Esophagus (tissue), 2 donors: Measurements from ENCODE around the gene SVIL. TPM values are rescaled to one million over a fixed set of nuclear protein-coding genes. Genes with fewer than 3 reads are reported as not detected.

Experiments used
- H3K27ac ChIP-seq, 2 donors: one replicate each; pipeline ENCODE4 v1.5.1; 2013; ENCODE audit warnings: low read depth in 2 of 2, mild to moderate bottlenecking in 2 of 2, inconsistent platforms in 1 of 2, low read length in 1 of 2, moderate library complexity in 1 of 2
- H3K27me3 ChIP-seq, 2 donors: one replicate each; pipeline ENCODE4 v1.6.1; 2013; ENCODE audit warnings: low read length in 2 of 2, control low read depth in 1 of 2, mild to moderate bottlenecking in 1 of 2; ENCODE audit not compliant: insufficient read depth in 2 of 2, control insufficient read depth in 1 of 2
- H3K36me3 ChIP-seq, 2 donors: one replicate each; pipeline ENCODE4 v1.6.1; 2013; ENCODE audit warnings: low read length in 1 of 2; ENCODE audit not compliant: control insufficient read depth in 2 of 2, insufficient read depth in 2 of 2
- H3K4me1 ChIP-seq, 2 donors: one replicate each; pipeline ENCODE4 v1.6.1; 2013; ENCODE audit warnings: low read length in 1 of 2; ENCODE audit not compliant: control insufficient read depth in 2 of 2, insufficient read depth in 2 of 2
- H3K4me3 ChIP-seq, 2 donors: one replicate each; pipeline ENCODE4 v1.5.1; 2013; ENCODE audit warnings: low read length in 2 of 2, mild to moderate bottlenecking in 2 of 2, low read depth in 1 of 2, moderate library complexity in 1 of 2
- H3K9me3 ChIP-seq, 2 donors: one replicate each; pipeline ENCODE4 v1.6.1; 2013; ENCODE audit warnings: mild to moderate bottlenecking in 2 of 2, low read depth in 1 of 2, low read length in 1 of 2, moderate library complexity in 1 of 2; ENCODE audit not compliant: control insufficient read depth in 2 of 2, insufficient read depth in 1 of 2
- WGBS, 2 donors: extraction: QIAGEN DNeasy Blood & Tissue Kit; methylation state at CpG; one replicate each; pipeline ENCODE4 v1.1.7; 2013; 5-methylcytosine and 5-hydroxymethylcytosine counted together
- polyA plus RNA-seq, 2 donors: library from polyadenylated mRNA; stranded (reverse); fragments of 200-250 nt; gene quantifications; one replicate each; pipeline ENCODE4 v1.2.3, GENCODE V29; 2013
- donor health status: healthy with polysubstance abuse.
- donor health status: Bipolar disorder and iron deficiency.

SVIL gene
- polyA plus RNA-seq, 2 donors, result 22.3 to 35.2 TPM

GRCh38 chr10:29420744-29421143, 214.0 kb downstream of the SVIL start:
- H3K4me3 ChIP-seq, result no peak overlapping the region
- H3K27ac ChIP-seq, result no peak overlapping the region
- H3K4me1 ChIP-seq, result no peaks in the 10 kb centered on the region
- H3K9me3 ChIP-seq, result no peaks in the 10 kb centered on the region
- 94 to 96% methylated on average over 4 of the region's 4 CpGs for WGBS, 2 donors
- peaks cover 8 to 12% of the 10 kb centered on the region in 2 donors for H3K36me3 ChIP-seq
- no peaks in the 10 kb centered on the region for H3K27me3 ChIP-seq

- no peaks in the 10 kb centered on the region for H3K4me1 ChIP-seq
- no peak overlapping the region for H3K27ac ChIP-seq
- 95 to 96% methylated on average over 3 of the region's 3 CpGs for WGBS, 2 donors
- H3K4me3 ChIP-seq, result no peak overlapping the region
- H3K9me3 ChIP-seq, result no peaks in the 10 kb centered on the region
- H3K36me3 ChIP-seq, result peaks cover 8 to 12% of the 10 kb centered on the region in 2 donors
- H3K27me3 ChIP-seq, result no peaks in the 10 kb centered on the region
Measured at GRCh38 chr10:29417324-29417723, 217.4 kb downstream of the SVIL start.

GRCh38 chr10:29415876-29416275, 218.9 kb downstream of the SVIL start:
- H3K36me3 ChIP-seq, result no peaks in the 10 kb centered on the region
- no peaks in the 10 kb centered on the region for H3K27me3 ChIP-seq
- no peak overlapping the region for H3K4me3 ChIP-seq
- H3K4me1 ChIP-seq, result no peaks in the 10 kb centered on the region
- no peaks in the 10 kb centered on the region for H3K9me3 ChIP-seq
- WGBS, 2 donors, result 74% methylated on average over 2 of the region's 2 CpGs
- no peak overlapping the region for H3K27ac ChIP-seq

DNA sequence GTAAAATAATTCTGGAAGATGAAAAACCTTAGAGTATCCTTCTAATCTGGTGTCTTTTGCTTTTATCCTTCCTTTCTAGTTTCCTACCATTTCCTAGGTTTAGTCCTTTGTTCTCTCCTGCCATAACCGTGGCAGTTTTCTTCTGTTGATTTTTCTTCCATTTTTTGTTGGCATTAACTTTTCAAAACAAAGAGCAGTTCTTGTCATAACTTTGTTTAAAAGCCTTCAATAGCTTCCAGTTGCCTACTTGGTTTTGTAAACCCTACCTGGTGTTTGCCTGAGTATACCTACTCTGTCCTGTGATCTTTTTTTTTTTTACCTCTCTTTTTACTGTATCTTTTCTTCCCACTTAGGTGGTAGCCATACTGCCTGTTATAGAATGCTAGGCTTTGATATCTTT, 220.3 kb downstream of the SVIL start:
- Histone ChIP-seq H3K9me3 (no peaks in the 10 kb centered on the region), H3K27me3 (no peaks in the 10 kb centered on the region), H3K4me3 (no peak overlapping the region), H3K36me3 (no peaks in the 10 kb centered on the region), H3K4me1 (no peaks in the 10 kb centered on the region), H3K27ac (no peak overlapping the region)
- WGBS, 2 donors, result 22 to 30% methylated on average over 1 of the region's 1 CpG

DNA sequence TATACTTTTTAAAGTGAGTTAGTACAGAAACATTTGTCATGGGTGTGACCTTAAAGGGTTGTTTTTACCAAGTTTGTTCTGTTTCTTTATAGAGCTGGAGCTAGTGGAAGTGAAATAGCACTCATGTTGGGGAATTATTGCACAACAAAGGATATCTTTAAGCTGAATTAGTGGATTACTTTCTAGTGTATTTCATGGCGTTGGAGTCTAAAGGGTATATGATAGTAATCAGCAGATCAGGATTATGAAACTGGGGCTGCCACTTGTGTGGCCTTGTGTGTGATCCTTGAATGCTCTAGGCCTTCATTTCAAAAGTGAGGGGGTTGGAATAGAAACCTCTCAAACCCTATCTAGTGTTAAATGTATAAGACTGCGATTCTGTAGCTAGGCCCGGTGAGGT, 222.3 kb downstream of the SVIL start:
- WGBS, 2 donors, result 69 to 79% methylated on average over 3 of the region's 3 CpGs
- Histone ChIP-seq H3K27me3 (no peaks in the 10 kb centered on the region), H3K4me1 (no peaks in the 10 kb centered on the region), H3K36me3 (no peaks in the 10 kb centered on the region), H3K9me3 (no peaks in the 10 kb centered on the region), H3K27ac (peak overlapping the region in 1 of 2 donors; percentile 53), H3K4me3 (no peak overlapping the region)

GRCh38 chr10:29411666-29412315, 223.0 kb downstream of the SVIL start:
- H3K4me3 ChIP-seq, result no peak overlapping the region
- no peak overlapping the region for H3K27ac ChIP-seq
- H3K9me3 ChIP-seq, result no peaks in the 10 kb centered on the region
- H3K4me1 ChIP-seq, result no peaks in the 10 kb centered on the region
- H3K27me3 ChIP-seq, result no peaks in the 10 kb centered on the region
- 92% methylated on average over 10 of the region's 10 CpGs for WGBS, 2 donors
- no peaks in the 10 kb centered on the region for H3K36me3 ChIP-seq

DNA sequence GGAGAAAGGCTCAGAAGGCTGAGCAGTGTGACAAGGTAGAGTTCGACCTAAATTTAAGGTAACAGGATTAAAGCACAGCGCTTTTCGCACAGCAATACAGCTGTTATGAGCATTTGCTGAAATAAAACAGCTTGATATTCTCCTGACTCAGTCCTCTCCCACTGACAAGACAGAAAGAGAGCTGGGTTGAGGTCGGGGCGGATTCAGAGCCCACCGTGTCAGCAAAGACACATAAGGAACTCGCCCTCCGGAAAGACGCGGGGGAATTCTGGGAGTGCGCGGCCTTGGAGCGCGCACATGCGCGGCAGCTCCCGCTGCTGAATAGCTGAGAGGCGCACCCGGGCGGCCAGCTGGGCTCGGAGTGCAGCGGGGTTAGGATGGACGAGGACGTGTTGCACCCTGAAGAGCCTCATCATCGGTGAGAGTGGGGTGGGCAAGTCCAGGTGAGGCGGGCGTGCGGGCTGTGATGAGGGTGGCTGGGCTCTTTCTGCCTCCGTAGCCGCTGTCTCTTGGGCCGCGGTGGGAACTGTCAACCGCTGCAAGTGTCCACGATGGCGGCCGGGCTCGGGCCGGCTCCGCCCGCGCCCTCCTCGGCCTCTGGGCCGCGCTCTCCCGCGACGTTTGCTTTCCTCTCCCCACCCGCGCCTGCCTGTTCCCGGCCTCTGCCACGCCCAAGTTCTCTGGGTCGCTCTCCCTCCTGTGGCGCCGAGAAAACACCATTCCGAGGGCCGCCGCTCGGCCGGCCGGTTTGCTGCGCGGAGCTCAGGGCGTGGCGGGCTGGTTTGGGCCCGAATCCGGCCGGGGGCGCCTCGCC, 225.3 kb downstream of the SVIL start:
- Histone ChIP-seq H3K4me1 (no peaks in the 10 kb centered on the region), H3K9me3 (no peaks in the 10 kb centered on the region), H3K4me3 (peak overlapping the region; percentile 77 to 83), H3K36me3 (no peaks in the 10 kb centered on the region), H3K27me3 (no peaks in the 10 kb centered on the region), H3K27ac (peak overlapping the region; percentile 91 to 92)
- WGBS, 2 donors, result 2 to 5% methylated on average over 69 of the region's 69 CpGs

GRCh38 chr10:29408847-29409240, 225.9 kb downstream of the SVIL start:
- Histone ChIP-seq H3K4me1 (no peaks in the 10 kb centered on the region), H3K9me3 (no peaks in the 10 kb centered on the region), H3K4me3 (peak overlapping the region in 1 of 2 donors; percentile 77), H3K27ac (peak overlapping the region; percentile 91 to 92), H3K36me3 (no peaks in the 10 kb centered on the region), H3K27me3 (no peaks in the 10 kb centered on the region)
- 47 to 55% methylated on average over 2 of the region's 2 CpGs for WGBS, 2 donors
